ENCODE measurements around the gene ATF7.
"Not testable (repeated sequence)": the region's sequence is repeated elsewhere in the genome, so short reads cannot be mapped to it uniquely, and the experiment has no call there.

The ATF7 gene

DNA sequence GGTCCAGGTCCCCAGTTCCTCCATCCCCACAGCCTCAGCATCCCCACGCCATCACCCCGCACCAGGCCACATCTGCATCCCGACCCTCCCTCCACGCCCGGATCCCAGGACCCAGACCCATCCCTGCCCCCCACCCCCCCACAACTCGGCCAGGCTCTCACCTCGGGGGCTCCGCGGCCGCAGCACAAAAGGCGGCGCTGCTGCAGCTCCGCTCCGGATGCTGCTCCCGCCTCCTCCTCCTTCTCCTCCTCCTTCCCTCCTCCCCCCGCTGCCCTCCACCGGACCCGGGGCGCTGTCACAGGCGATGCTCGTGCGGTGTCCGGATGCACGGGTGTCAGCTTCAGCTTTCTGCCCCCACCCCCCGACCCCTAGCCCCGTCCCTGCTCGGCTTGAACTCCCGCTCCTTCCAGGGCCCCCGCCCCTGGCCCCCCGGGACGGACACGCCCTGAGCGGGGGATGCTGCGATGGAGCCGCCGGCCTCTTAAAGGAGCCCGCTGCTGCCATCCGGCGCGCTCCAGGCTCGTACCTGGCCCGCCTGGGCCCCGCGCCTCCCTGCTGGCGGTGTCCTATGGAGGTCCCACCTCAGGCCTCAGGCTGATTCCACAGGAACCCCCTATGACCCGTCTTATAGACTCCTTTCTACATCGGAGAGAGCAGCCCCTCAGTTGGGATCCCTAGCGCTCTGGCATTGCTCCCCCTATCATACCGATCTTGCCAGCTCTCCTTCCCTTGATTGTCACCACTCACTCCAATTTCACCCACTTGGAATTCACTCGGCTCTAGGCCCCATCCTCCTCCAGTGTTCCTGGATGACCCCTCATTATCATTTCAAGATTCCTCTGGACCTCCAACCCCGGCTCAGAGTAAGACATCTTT, 126.7 kb downstream of the ATF7 start, which contains the start of gene MAP3K12:
Gene MAP3K12, minus strand, starts transcription at position 193 of the 876 bp plus-strand sequence. CDS start 12,067 bp downstream, outside the sequence.
- peak; percentile 59 to 72 for DNase-seq

DNA sequence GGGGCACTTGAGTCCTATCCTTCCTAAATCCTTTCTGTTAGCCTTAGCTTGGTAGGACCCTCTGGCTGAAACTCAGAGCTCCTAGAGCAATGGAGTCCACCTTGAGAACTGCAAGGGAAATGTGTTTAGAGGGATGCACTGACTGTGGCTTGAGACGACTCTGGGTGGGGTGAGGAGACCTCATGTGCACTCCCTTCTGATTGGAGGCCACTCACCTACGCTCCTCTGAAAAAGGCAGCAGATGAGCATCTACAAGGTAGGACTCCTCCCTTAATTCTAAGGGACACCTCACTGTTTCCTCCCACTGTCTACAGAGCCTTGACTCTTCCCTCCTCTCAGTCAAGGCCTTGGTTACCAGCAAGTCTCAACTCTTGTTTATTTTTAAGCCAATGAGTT, 127.9 kb downstream of the ATF7 start:
- no peak for DNase-seq

- DNase-seq, result no peak
These were observed 128.7 kb downstream of the ATF7 start for GRCh38 chr12:53497461-53497860.

GRCh38 chr12:53496752-53497032, 129.5 kb downstream of the ATF7 start:
- no peak for DNase-seq

DNA sequence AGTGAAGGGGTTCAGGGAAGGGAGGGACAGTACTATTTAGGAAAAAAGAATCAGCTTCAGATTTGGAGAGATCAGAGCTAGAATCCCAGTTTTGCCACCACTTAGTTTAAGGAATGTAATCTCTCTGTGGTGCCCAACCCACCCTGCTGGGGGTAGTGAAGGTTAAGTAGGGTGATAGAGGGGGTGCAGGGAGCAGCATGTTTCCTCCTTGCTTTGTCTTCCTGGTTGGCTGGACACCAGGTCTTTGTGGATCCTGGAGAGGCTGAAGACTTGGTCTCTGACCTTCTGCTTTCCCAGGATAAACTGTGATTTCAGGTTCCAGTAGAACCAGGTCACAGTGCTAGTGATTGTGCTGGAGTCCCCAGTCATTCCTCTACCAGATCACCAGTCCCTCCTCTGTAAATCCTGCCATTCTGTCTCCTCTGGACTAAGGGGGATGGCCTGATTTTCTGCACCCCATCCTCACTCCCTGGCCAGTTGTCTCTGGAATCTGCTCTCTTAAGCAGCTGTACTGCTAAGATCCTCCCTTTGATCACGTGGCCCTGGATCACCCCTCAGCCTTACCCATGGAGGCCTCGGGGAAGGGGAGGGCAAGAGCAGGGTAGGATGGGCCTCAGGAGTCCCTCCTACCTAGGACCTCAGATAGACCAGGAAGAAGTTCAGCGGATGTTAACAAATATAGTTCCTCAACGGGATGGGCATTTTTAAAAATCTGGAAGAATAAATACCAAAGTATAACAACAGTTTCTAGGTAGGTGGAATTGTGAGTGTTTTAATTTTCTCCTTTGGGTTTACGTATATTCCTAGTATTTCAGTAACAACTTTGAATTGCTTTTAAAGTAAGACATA, 130.1 kb downstream of the ATF7 start:
- DNase-seq, result no peak

DNA sequence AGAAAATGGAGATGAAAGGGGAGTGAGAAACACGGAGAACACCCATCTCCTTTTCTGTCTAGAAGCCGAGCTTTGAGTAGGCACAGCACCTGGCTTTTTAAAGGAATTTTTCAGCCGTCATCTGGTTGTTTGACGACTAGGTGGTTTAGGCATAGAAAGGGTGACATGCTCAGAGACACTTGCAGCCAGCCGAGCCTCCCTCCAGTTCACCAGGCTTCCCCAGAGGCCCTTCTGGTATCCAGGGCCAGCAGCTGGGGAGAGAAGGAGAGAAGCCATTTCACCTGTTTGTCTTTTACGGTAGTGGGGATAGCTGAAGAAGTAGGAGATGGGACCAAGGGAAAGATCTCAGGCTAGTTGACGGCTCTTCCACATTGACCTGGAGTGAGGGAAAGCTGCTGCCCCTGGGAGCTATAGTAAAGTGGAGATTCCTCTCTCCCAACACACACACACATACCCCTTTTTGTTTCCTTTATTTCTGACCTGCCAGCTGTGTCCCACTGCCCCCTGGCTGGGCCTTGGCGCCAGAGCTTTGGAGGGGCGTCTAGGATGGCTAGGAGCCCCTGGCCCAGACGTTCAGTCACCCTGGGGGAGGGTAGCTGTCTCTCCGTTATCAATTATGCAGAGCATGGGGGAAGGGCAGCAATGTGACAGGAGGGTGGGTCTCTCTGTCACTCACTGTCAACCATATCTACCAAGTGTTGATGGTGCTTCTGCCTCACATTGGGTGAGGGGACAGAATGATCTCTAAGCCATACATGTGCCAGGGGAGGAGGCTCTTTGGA, 132.4 kb downstream of the ATF7 start:
- no peak for DNase-seq

- DNase-seq, result peak; percentile 89 to 90
These were observed 133.2 kb downstream of the ATF7 start for GRCh38 chr12:53492830-53493609.

GRCh38 chr12:53492188-53492587, 134.0 kb downstream of the ATF7 start:
- no peak for DNase-seq

DNA sequence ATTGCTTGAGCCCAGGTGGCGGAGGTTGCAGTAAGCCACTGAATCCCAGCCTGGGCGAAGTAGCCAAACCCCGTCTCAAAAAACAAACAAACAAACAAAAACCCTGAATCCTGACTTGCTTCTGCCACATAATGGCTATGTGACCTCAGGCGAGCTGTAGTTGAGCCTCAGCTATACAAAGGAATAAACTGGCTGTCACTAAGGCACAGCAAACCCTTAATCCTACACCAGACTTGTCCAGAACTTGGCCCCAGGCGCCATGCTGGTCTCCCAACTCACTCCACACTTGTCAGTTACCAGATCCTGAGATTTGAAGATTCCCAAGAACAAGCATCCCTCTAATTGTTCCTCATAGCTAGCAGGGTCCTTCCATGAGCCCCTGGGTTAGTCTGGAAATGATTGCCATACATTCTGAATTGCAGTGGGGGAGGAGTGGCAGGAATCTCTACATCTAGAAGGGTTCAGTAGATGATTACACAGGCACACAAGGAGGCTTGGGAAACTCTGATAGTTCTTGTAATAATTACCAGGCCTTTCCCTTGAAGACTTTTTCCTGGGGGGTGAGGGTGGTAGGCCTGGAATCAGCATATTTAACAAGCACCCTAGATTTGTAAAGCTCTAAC, 136.8 kb downstream of the ATF7 start:
- no peak for DNase-seq

DNA sequence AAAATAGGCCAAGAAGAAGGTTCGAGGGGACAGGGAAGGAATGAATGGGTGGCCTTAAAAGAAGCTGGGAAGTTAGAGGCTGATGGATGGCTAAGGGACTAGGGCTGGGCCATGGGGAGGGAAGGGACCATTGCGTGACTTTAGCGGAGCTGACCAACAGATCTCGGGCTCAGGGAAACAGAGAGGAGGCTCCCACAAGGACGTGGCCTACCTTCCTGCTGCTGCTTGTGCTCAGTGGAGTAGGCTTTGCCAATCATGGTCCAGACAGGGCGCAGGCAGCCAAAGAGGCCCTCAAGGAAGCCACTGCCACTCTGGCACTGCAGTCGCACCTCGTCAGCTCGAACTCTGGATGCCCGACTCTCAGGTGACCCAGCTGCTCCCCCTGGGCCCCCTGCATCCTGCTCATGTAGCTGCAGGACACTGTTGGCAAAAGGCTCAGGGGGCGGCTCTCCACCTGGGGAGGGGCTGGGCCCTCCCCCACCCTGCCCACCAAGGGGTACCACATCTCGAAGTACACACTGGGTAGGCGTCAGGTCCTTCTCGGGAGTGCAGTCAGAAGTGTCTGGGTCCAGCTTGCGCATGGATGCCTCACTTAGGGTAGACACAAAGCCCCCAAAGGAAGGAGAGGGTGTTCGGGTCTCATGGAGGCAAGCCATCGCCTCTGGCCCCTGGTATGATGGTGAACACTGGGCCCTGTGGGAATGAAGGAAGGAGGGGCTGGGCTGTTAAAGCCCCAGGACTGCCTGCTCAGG, 139.3 kb downstream of the ATF7 start:
- DNase-seq, result no peak

GRCh38 chr12:53485955-53486735, 140.0 kb downstream of the ATF7 start:
- no peak for DNase-seq

DNA sequence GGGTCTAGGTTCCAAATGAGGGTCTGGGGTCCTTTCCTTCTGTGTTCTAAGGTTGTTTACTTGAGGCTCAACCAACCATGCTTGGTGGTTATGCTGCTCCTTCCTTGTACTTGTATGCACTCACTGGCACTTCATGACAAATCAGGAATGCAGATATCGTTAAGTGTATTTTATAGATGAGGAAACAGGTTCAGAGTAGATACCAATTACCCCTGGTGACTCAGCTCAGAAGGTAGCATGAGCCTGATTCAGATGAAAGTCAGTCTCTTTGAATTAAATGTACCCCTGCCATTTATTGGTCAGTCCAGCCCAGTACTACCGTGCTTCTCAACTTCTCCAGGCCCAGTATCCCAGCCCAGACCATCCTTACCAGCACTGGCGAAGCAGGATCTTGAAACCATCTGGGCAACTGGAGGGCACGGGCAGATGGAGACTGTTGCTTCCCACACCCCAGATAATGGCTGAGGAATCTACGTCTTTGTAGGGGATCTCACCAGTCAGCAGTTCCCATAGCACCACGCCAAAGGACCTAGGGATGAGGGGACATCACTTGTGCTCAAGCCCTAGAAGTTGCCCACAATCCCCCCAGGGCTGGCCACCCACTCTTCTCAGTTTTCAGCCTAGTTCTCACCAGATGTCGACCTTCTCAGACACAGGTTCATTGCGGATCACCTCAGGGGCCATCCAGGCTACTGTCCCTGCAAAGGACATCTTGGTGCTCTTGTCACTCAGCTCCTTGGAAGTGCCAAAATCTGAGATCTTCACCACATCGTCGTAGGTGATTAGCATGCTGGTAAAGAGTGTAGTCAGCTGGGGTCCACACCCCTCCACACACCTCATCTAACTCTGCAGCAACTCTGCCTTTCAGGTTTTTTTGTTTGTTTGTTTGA, 141.3 kb downstream of the ATF7 start:
- no peak for DNase-seq

- DNase-seq, result no peak
These were observed 142.2 kb downstream of the ATF7 start for GRCh38 chr12:53483979-53484377.

DNA sequence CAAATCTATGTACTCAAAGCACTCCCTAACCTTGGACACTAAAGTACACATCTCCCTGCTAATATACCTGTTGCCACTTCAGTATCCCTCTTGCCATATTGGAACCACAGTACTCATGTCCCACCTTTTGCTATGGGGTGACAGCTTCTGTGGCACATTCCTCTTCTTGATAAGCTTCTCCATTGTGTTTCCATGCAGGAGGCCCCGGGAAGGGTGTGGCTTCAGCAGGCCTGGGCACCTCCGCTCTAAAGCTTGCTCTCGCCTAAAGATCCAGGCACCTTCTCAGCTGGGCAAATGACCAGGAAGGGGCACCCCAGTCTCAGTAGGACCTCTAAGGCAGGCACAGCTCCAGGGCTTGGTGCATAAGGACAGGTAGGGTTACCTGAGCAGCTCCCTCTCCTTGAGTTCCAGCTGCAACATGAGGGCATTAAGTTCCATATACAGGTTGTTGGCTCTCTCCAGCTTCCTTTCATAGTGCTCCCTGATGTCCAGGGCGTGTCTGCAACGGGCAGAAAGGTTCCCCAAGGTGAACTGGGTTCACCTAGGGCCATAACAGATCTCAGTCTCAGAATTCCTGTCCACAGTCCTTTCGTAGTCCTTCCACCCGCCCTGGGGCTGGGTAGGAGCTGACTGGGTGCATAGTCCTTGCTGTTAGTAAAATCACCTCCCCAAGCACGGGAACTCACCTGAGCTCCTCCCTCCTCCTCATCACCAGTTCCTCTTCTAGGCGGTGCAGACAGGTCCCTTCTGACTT, 142.8 kb downstream of the ATF7 start:
- peak in 1 of 2 donors; percentile 27 for DNase-seq

GRCh38 chr12:53482626-53483168, 143.5 kb downstream of the ATF7 start:
- DNase-seq, result no peak

DNA sequence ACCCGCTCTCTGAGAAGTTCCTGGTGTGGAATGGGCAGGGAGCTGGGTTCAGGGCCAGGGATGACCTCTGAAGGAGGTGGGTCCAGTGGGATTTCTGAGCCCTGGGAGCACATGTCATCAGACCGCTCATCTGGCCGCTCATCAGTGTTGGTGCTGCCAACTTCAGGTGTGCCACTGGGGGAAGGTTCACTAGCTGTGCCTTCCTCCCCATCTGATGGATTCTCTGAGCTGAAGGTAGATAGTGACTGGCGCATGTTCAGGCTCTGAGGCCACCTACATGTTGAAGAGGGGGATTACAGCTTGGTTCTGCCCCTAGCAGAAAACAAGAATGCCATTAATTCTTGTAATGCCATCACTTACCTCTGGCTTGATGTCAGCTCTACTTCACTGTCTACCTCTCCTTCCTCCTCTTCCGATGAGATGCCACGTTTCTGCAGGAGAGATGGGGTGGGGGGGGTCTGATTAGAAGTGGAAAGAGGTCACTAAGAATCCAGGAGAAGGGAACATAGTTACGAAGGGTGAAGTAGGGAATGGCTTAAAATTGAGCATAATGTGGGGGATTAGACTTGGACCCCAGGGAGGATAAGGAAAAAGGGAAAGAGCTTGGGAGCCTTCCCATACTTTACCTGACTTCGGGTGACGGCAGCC, 144.1 kb downstream of the ATF7 start:
- DNase-seq, result no peak

- not testable (repeated sequence) for DNase-seq
These were observed 144.7 kb downstream of the ATF7 start for GRCh38 chr12:53481458-53481857.
